CD4-positive, alpha-beta T cell (primary cell): ENCODE data around the gene CACNA1D. TPM values are rescaled to one million over a fixed set of nuclear protein-coding genes. Genes with fewer than 3 reads are reported as not detected.

Experiments used
- ATAC-seq: fragments of 200-7000 bp; cut with Tn5 transposase; one replicate; pipeline ENCODE4 v1.10.0; 2022; ENCODE audit warnings: mild to moderate bottlenecking; ENCODE audit not compliant: poor library complexity
- CTCF ChIA-PET: fragments of 350-600 bp; sonication (Branson Sonifier 250); formaldehyde crosslinking; loops from one replicate; lab custom pipeline; 2021; ENCODE audit warnings: antibody characterized with exemption, inconsistent platforms; lab: Charles Lee
- POLR2A ChIA-PET: fragments of 350-600 bp; sonication (Branson Sonifier 250); formaldehyde crosslinking; loops from one replicate; lab custom pipeline; 2021; ENCODE audit warnings: antibody characterized with exemption, inconsistent platforms; lab: Charles Lee
- DNase-seq, 14 experiments: peaks; one replicate each; pipeline ENCODE4 v3.0.0-alpha.2; 2013 to 2020; ENCODE audit warnings: mixed read lengths in 2 of 14
- H3K27ac ChIP-seq, 2 donors: one replicate each; pipeline versions ENCODE4 v1.5.1 to v1.7.0; 2013; ENCODE audit warnings: low read length in 2 of 2, low read depth in 1 of 2, mild to moderate bottlenecking in 1 of 2
- H3K27me3 ChIP-seq, 2 experiments: 1 replicate in 1 of 2; 2 replicates in 1 of 2; pipeline versions ENCODE4 v1.6.1 to v1.7.0; 2013; ENCODE audit warnings: low read length in 2 of 2, control low read depth in 1 of 2, mild to moderate bottlenecking in 1 of 2, moderate library complexity in 1 of 2; ENCODE audit not compliant: insufficient read depth in 2 of 2, control insufficient read depth in 1 of 2
- H3K36me3 ChIP-seq: one replicate; pipeline ENCODE4 v1.6.1; 2013; ENCODE audit warnings: low read length, control low read depth; ENCODE audit not compliant: insufficient read depth
- H3K4me1 ChIP-seq: one replicate; pipeline ENCODE4 v1.6.1; 2013; ENCODE audit warnings: low read length, control low read depth; ENCODE audit not compliant: insufficient read depth
- H3K4me3 ChIP-seq: one replicate; pipeline ENCODE4 v1.5.1; 2013; ENCODE audit warnings: mild to moderate bottlenecking, low read length, moderate library complexity
- H3K9me3 ChIP-seq, 2 experiments: 1 replicate in 1 of 2; 2 replicates in 1 of 2; pipeline versions ENCODE4 v1.6.1 to v1.7.0; 2013; ENCODE audit warnings: low read length in 2 of 2, mild to moderate bottlenecking in 2 of 2, control low read depth in 1 of 2, moderate library complexity in 1 of 2; ENCODE audit not compliant: control insufficient read depth in 1 of 2, insufficient read depth in 1 of 2
- H3K27ac Mint-ChIP-seq: one replicate; pipeline ENCODE4 v1.8.0; 2020; ENCODE audit warnings: mixed read lengths
- H3K27me3 Mint-ChIP-seq: one replicate; pipeline ENCODE4 v1.8.0; 2021; ENCODE audit warnings: mixed read lengths
- H3K36me3 Mint-ChIP-seq: one replicate; pipeline ENCODE4 v1.8.0; 2021; ENCODE audit warnings: low read depth, mixed read lengths
- H3K4me1 Mint-ChIP-seq: one replicate; pipeline ENCODE4 v1.8.0; 2021; ENCODE audit warnings: low read depth, mixed read lengths
- H3K4me3 Mint-ChIP-seq: one replicate; pipeline ENCODE4 v1.8.0; 2020; ENCODE audit warnings: mild to moderate bottlenecking, mixed read lengths
- H3K9me3 Mint-ChIP-seq: one replicate; pipeline ENCODE4 v1.8.0; 2020; ENCODE audit warnings: mixed read lengths
- intact Hi-C, 2 experiments: fragments of 100-400 bp; cut with DNase I in 1 of 2; cut with micrococcal nuclease in 1 of 2; formaldehyde crosslinking; loops; one replicate each; pipeline versions ENCODE4 v1.15.1 to v1.9.0; 2023 to 2025; cut with DNase I, micrococcal nuclease
- total RNA-seq, 174 experiments: library from RNA in 2 of 174; stranded (reverse) in 2 of 174; gene quantifications; one replicate each; pipeline ENCODE4 v1.2.3 and lab custom pipeline; 2021 to 2026
- TF ChIP-seq, protein P1 (sequence below): fragments of 200-600 bp; IDR thresholded peaks from one replicate; pipeline ENCODE4 v1.8.0; 2022; ENCODE audit warnings: antibody characterized with exemption, mild to moderate bottlenecking

The CACNA1D gene
- total RNA-seq, 2 experiments from 2014 or later, result not detected

DNA sequence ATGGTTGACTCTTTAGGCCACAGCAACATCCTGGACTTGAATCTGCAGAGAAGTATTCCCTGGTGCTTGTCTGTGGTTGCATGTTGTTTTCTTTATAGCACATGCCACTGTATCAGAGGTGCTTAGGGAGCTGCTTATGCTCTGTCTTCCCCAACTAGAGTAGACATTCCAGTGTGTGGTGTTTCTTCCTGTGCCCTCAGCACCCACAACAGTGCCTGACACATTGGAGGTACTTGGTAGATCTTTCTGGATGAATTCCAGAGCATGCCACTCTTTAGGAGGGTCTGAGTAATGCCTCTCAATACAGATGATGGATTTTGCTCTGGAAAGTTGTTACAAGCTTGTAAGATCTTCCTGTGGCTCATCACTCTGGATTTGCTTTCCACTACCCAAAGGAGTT is 234.2 kb downstream of the CACNA1D start:
- Histone ChIP-seq H3K36me3 (no peaks in the 10 kb centered on the region), H3K27ac (no peak overlapping the region), H3K4me1 (no peaks in the 10 kb centered on the region), H3K27me3 (peaks cover 0 to 4% of the 10 kb centered on the region in 2 experiments), H3K9me3 (no peaks in the 10 kb centered on the region), H3K4me3 (no peak overlapping the region)
- TF ChIP-seq, protein P1, sequence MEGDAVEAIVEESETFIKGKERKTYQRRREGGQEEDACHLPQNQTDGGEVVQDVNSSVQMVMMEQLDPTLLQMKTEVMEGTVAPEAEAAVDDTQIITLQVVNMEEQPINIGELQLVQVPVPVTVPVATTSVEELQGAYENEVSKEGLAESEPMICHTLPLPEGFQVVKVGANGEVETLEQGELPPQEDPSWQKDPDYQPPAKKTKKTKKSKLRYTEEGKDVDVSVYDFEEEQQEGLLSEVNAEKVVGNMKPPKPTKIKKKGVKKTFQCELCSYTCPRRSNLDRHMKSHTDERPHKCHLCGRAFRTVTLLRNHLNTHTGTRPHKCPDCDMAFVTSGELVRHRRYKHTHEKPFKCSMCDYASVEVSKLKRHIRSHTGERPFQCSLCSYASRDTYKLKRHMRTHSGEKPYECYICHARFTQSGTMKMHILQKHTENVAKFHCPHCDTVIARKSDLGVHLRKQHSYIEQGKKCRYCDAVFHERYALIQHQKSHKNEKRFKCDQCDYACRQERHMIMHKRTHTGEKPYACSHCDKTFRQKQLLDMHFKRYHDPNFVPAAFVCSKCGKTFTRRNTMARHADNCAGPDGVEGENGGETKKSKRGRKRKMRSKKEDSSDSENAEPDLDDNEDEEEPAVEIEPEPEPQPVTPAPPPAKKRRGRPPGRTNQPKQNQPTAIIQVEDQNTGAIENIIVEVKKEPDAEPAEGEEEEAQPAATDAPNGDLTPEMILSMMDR, result no peak
- Mint-ChIP-seq H3K27me3 (peaks cover 35% of the 10 kb centered on the region), H3K27ac (no peak overlapping the region), H3K9me3 (no peaks in the 10 kb centered on the region), H3K4me1 (no peaks in the 10 kb centered on the region), H3K36me3 (no peaks in the 10 kb centered on the region), H3K4me3 (no peak overlapping the region)
- CTCF ChIA-PET, result no interaction called here
- POLR2A ChIA-PET, result no interaction called here
- DNase-seq (no peak), ATAC-seq (no peak)
- intact Hi-C loops, result no loop called here

DNA sequence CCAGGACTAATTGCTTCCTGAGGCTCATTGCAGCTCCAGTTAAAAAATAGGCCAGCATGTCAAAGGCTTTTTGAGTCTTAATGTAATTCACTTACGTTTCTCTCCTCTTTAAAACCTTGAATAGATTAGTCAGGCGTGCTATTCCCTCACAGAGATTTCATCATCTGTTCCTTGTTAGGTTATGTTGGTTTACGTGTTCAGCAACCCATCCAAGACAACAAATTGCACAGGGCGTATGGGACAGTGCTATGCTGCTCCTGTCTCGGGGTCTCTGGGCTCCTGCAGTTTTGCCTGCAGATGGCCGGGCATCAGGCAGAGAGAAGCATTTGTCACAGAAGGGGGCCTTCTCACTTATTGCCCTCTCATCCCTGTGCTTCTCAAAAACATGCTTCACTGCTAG is 234.7 kb downstream of the CACNA1D start:
- no peaks in the 10 kb centered on the region for H3K9me3 Mint-ChIP-seq
- H3K27ac ChIP-seq, result no peak overlapping the region
- CTCF ChIA-PET, result no interaction called here
- peaks cover 0 to 4% of the 10 kb centered on the region in 2 experiments for H3K27me3 ChIP-seq
- H3K36me3 Mint-ChIP-seq, result no peaks in the 10 kb centered on the region
- H3K4me3 ChIP-seq, result no peak overlapping the region
- H3K4me3 Mint-ChIP-seq, result no peak overlapping the region
- DNase-seq (no peak), ATAC-seq (no peak)
- no peaks in the 10 kb centered on the region for H3K4me1 ChIP-seq
- TF ChIP-seq, protein P1, result no peak
- H3K4me1 Mint-ChIP-seq, result no peaks in the 10 kb centered on the region
- H3K36me3 ChIP-seq, result no peaks in the 10 kb centered on the region
- intact Hi-C loops, result no loop called here
- POLR2A ChIA-PET, result no interaction called here
- peaks cover 30% of the 10 kb centered on the region for H3K27me3 Mint-ChIP-seq
- no peaks in the 10 kb centered on the region for H3K9me3 ChIP-seq
- no peak overlapping the region for H3K27ac Mint-ChIP-seq

DNA sequence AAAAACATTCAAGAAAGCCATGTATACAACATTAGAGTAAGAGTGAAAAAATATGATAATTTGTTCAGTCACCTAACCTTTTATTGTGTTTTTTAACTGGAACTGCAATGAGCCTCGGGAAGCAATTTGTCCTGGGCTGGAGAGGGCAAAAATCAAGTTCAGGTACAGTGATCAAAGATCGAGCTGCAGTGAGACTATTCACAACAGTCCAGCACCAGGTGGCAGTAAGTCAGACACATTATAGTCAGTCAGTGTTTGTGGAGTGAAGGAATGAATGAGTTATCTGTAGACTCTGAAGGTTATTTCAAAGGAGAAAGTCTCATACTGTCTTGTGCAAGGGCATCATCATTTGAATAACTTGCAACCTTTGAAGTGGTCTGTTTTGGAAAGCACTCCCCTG is 235.2 kb downstream of the CACNA1D start:
- H3K36me3 Mint-ChIP-seq, result no peaks in the 10 kb centered on the region
- H3K27me3 ChIP-seq, result peaks cover 0 to 4% of the 10 kb centered on the region in 2 experiments
- no peaks in the 10 kb centered on the region for H3K9me3 Mint-ChIP-seq
- CTCF ChIA-PET, result no interaction called here
- ATAC-seq (no peak), DNase-seq (no peak)
- no peak overlapping the region for H3K27ac ChIP-seq
- no peak overlapping the region for H3K4me3 Mint-ChIP-seq
- no peaks in the 10 kb centered on the region for H3K4me1 ChIP-seq
- POLR2A ChIA-PET, result no interaction called here
- intact Hi-C loops, result no loop called here
- no peaks in the 10 kb centered on the region for H3K4me1 Mint-ChIP-seq
- H3K27me3 Mint-ChIP-seq, result peaks cover 30% of the 10 kb centered on the region
- TF ChIP-seq, protein P1, result no peak
- H3K27ac Mint-ChIP-seq, result no peak overlapping the region
- no peaks in the 10 kb centered on the region for H3K9me3 ChIP-seq
- H3K4me3 ChIP-seq, result no peak overlapping the region
- H3K36me3 ChIP-seq, result no peaks in the 10 kb centered on the region
